Endothelial cell of umbilical vein (primary cell): ENCODE measurements around the gene PRCC. TPM values are rescaled to one million over a fixed set of nuclear protein-coding genes. Genes with fewer than 3 reads are reported as not detected.

Experiments
- BruUV-seq: library from RNA; stranded (reverse); fragments of 400-500 nt; replicated peaks from 2 replicates; lab custom pipeline; 2021; lab: Mats Ljungman, UMichigan
- CTCF ChIA-PET: fragments of 300-600, 350-600 bp; sonication (Branson Sonifier 250); formaldehyde crosslinking; loops from one replicate; lab custom pipeline; 2021; ENCODE audit warnings: antibody characterized with exemption, inconsistent platforms; lab: Charles Lee
- POLR2A ChIA-PET: fragments of 300-600, 350-600 bp; sonication (Branson Sonifier 250); formaldehyde crosslinking; loops from one replicate; lab custom pipeline; 2021; ENCODE audit warnings: antibody characterized with exemption, inconsistent platforms; lab: Charles Lee
- DNase-seq: peaks from one replicate; pipeline ENCODE4 v3.0.0-alpha.2; 2011; ENCODE audit warnings: low read depth, low spot score
- FAIRE-seq: peaks from 2 replicates; lab custom pipeline; 2011; peaks lifted over from hg19 to GRCh38; lab: Jason Lieb, UNC
- H2AFZ ChIP-seq: 2 replicates; pipeline ENCODE4 v1.6.0; 2012; ENCODE audit warnings: low read depth, low read length, control low read depth, inconsistent platforms
- H3K27ac ChIP-seq: 2 replicates; pipeline ENCODE4 v1.5.1; 2011; ENCODE audit warnings: low read depth, mild to moderate bottlenecking, control low read depth, low read length, moderate library complexity; ENCODE audit not compliant: insufficient read depth
- H3K27me3 ChIP-seq, 2 experiments: 2 replicates each; pipeline versions ENCODE4 v1.6.0 to v1.6.1; 2011; ENCODE audit warnings: low read length in 2 of 2, mixed read lengths in 1 of 2; ENCODE audit not compliant: control insufficient read depth in 2 of 2, insufficient read depth in 2 of 2
- H3K36me3 ChIP-seq, 2 experiments: 2 replicates in 1 of 2; 3 replicates in 1 of 2; pipeline ENCODE4 v1.5.1; 2011; ENCODE audit warnings: low read length in 2 of 2, mild to moderate bottlenecking in 1 of 2, moderate library complexity in 1 of 2; ENCODE audit not compliant: control insufficient read depth in 2 of 2, insufficient read depth in 2 of 2; ENCODE audit errors: extremely low read depth in 1 of 2
- H3K4me1 ChIP-seq: 3 replicates; pipeline ENCODE4 v1.5.1; 2011; ENCODE audit warnings: mild to moderate bottlenecking, low read length; ENCODE audit not compliant: control insufficient read depth, insufficient read depth; ENCODE audit errors: extremely low read depth
- H3K4me2 ChIP-seq: 2 replicates; pipeline ENCODE4 v1.6.1; 2011; ENCODE audit warnings: low read length, control low read depth, mixed read lengths; ENCODE audit not compliant: insufficient read depth
- H3K4me3 ChIP-seq, 3 experiments: fragments of 200-600 bp in 1 of 3; sonication (generic), shearing (Covaris generic) in 1 of 3; replicated peaks in 1 of 3; 2 replicates each; pipeline ENCODE4 v1.5.1; 2011 to 2016; ENCODE audit warnings: control low read depth in 3 of 3, low read length in 3 of 3, mild to moderate bottlenecking in 2 of 3, inconsistent platforms in 1 of 3, low read depth in 1 of 3, moderate library complexity in 1 of 3; ENCODE audit not compliant: insufficient read depth in 1 of 3
- H3K79me2 ChIP-seq: 2 replicates; pipeline ENCODE4 v1.6.0; 2012; ENCODE audit warnings: low read length, inconsistent platforms; ENCODE audit not compliant: control insufficient read depth, insufficient read depth
- H3K9ac ChIP-seq: replicated peaks from 2 replicates; pipeline ENCODE3; 2011; ENCODE audit warnings: low read length, control low read depth; ENCODE audit not compliant: insufficient read depth; ENCODE audit errors: extremely low read depth
- H3K9me1 ChIP-seq: replicated peaks from 3 replicates; pipeline ENCODE4 v1.6.0; 2011; ENCODE audit warnings: mild to moderate bottlenecking, low read length; ENCODE audit not compliant: control insufficient read depth, insufficient read depth; ENCODE audit errors: extremely low read depth
- H3K9me3 ChIP-seq: replicated peaks from 2 replicates; pipeline ENCODE4 v1.5.1; 2012; ENCODE audit warnings: low read length, inconsistent platforms; ENCODE audit not compliant: control insufficient read depth, insufficient read depth
- H4K20me1 ChIP-seq: replicated peaks from 2 replicates; pipeline ENCODE3; 2011; ENCODE audit warnings: mild to moderate bottlenecking, low read length; ENCODE audit not compliant: control insufficient read depth, insufficient read depth; ENCODE audit errors: extremely low read depth
- CTCF ChIP-seq, 2 donors: IDR thresholded peaks; 1 replicate in 1 of 2; 2 replicates in 1 of 2; pipeline ENCODE4 v1.5.1; 2011; ENCODE audit warnings: low read length in 2 of 2, mild to moderate bottlenecking in 2 of 2, moderate library complexity in 2 of 2, control low read depth in 1 of 2, inconsistent platforms in 1 of 2, low read depth in 1 of 2; ENCODE audit not compliant: insufficient read depth in 1 of 2; ENCODE audit errors: extremely low read depth in 1 of 2
- EZH2 ChIP-seq: IDR thresholded peaks from 2 replicates; pipeline ENCODE4 v1.6.1; 2012; ENCODE audit warnings: borderline replicate concordance, low read depth, mild to moderate bottlenecking, moderate library complexity, low read length, inconsistent platforms; ENCODE audit not compliant: severe bottlenecking
- FOS ChIP-seq: IDR thresholded peaks from 2 replicates; pipeline ENCODE4 v1.6.1; 2011; ENCODE audit warnings: mild to moderate bottlenecking, low read length, moderate library complexity, borderline replicate concordance; ENCODE audit not compliant: insufficient read depth
- GATA2 ChIP-seq: IDR thresholded peaks from 2 replicates; pipeline ENCODE4 v1.7.0; 2011; ENCODE audit warnings: low read depth, mild to moderate bottlenecking, moderate library complexity, mixed read lengths, low read length; ENCODE audit not compliant: insufficient read length, insufficient read depth
- JUN ChIP-seq: IDR thresholded peaks from 2 replicates; pipeline ENCODE4 v1.6.1; 2011; ENCODE audit warnings: borderline replicate concordance, low read depth; ENCODE audit not compliant: insufficient read length, insufficient read depth
- MAX ChIP-seq: IDR thresholded peaks from 2 replicates; pipeline ENCODE4 v1.6.1; 2011; ENCODE audit not compliant: insufficient read depth, insufficient read length
- MYC ChIP-seq: IDR thresholded peaks from one replicate; pipeline ENCODE4 v1.6.1; 2011; ENCODE audit warnings: mild to moderate bottlenecking, low read depth, low read length
- POLR2A ChIP-seq: IDR thresholded peaks from 2 replicates; pipeline ENCODE4 v1.6.1; 2012; ENCODE audit warnings: low read depth, mild to moderate bottlenecking, control low read depth, low read length
- POLR2AphosphoS5 ChIP-seq: IDR thresholded peaks from 2 replicates; pipeline ENCODE4 v1.6.1; 2012; ENCODE audit warnings: low read depth, mild to moderate bottlenecking, control low read depth, low read length, moderate library complexity; ENCODE audit not compliant: insufficient read depth
- dilution Hi-C: fragments of 300-500 bp; cut with MboI; formaldehyde crosslinking; loops from one replicate; pipeline ENCODE4 v1.15.0; 2019; ENCODE audit warnings: low sequenced_read_pairs; ENCODE audit not compliant: extremely low pct_ligation_motif_present
- intact Hi-C: fragments of 100-400 bp; cut with micrococcal nuclease; formaldehyde crosslinking; loops from one replicate; pipeline ENCODE4 v1.10.0; 2022
- polyA plus RNA-seq, 4 experiments: library from polyadenylated mRNA; depleted of rRNA in 3 of 4; stranded (reverse) in 3 of 4; unstranded in 1 of 4; fragments of >200 nt; gene quantifications; 2 replicates each; pipeline versions ENCODE4 v1.2.1 to v1.2.3, GENCODE V29; 2011 to 2012; ENCODE audit warnings: missing spikeins in 1 of 4
- total RNA-seq: library from RNA; stranded (reverse); gene quantifications from 2 replicates; pipeline ENCODE4 v1.2.3, GENCODE V29; 2021

PRCC gene
- total and polyA plus RNA-seq, 2 donors (not counting 3 experiments of a cell fraction or from before 2014, with no cell fraction given): 71.5 to 77.4 TPM

- Histone ChIP-seq H2AFZ (no peak overlapping the region), H3K4me1 (peaks cover 51% of the 10 kb centered on the region)
- CTCF ChIA-PET: interaction anchor here (1.3 kb wide), 1 partner anchor 8 kb away, joined by 4 read pairs; the partner anchor contains the start of gene MRPL24
Measured at GRCh38 chr1:156748670-156749418, 18.5 kb upstream of the PRCC start.

More at GRCh38 chr1:156748670-156749418, 18.5 kb upstream of the PRCC start:
- DNase-seq (peak; percentile 58), FAIRE-seq (peak; percentile 83)
- H3K4me2 ChIP-seq: peak overlapping the region; percentile 76
- no peaks in the 10 kb centered on the region for H3K27me3 ChIP-seq
- no peaks in the 10 kb centered on the region for H3K9me3 ChIP-seq
- H3K4me3 ChIP-seq: peak overlapping the region in 2 of 3 experiments; percentile 10 to 92
- peak overlapping the region; percentile 69 for H3K9ac ChIP-seq
- intact Hi-C loops (loop anchor here (5.0 kb wide), 1 partner anchor 247 kb away; the partner anchor contains the start of gene MEF2D), dilution Hi-C loops (no loop called here)
- TF ChIP-seq POLR2A (no peak), FOS (no peak), CTCF (IDR thresholded peaks at IDR 0.05; ENCODE audit: extremely low read depth in 1 of 2, insufficient read depth in 1 of 2, low read depth in 1 of 2, low read length in 2 of 2) (no peak), POLR2AphosphoS5 (no peak), JUN (no peak), GATA2 (no peak), EZH2 (no peak), MAX (no peak), MYC (no peak)
- peaks cover 78% of the 10 kb centered on the region for H3K79me2 ChIP-seq
- no peaks in the 10 kb centered on the region for H4K20me1 ChIP-seq
- H3K36me3 ChIP-seq: peaks cover 3 to 6% of the 10 kb centered on the region in 2 experiments
- POLR2A ChIA-PET: no interaction called here
- no peaks in the 10 kb centered on the region for H3K9me1 ChIP-seq
- H3K27ac ChIP-seq: peak overlapping the region; percentile 85
- no TSS peak for BruUV-seq
